ENCODE data around the gene MEGF6. TPM values are rescaled to one million over a fixed set of nuclear protein-coding genes. Genes with fewer than 3 reads are reported as not detected.

MEGF6 gene
- total and polyA plus RNA-seq, 9 of the 15 experiments (the other 6 are each of a cell fraction or from before 2014, with no cell fraction given), result 0.03 to 1.7 (median 0.24) TPM; not detected in 3

DNA sequence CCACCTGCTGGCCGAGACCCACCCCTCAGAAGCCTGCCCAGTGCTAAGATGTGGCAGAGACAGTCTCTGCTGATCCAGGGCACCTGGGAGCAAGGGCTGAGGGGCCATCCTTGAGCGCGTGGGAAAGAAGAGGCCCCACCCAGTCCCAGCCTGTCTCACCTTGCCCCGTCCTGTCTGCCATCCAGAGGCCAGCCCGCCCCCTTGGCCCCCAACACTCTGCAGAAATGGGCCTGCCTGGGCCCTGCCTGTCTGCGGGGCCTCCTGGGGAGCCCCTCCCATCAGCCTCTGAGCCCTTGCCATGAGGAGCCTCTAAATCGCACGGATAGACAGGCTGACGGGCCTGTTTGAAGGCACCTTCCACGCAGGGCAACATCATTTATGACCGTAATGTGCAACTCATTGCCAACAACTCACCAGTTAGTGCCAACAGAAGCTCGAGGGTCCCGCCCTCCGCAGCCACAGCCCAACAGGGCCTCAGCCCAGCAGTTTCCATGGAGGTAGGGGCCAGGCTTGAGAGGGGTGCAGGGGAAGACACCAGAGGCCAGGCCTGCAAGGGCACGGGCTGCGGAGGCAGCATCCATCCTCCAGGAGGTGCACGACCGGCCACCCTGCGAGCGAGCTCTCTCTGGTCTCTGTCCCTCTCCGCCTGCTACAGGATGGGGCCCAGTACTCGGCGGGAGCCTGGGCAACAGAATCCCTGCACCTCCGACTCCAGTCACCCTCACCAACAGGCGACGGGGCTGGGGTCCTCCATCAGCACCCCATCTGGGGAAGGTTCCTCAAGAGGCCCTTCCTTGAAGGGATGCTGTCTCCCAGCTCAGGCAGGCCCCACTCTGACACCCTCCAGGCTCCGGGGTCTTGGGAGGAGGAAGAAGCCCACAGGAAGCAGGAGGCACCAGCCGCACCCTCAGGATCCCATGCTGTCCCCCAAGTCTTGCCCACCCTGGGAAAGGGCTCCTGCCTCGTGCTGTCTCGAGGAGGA lies 78.0 kb downstream of the MEGF6 start (continued):
- TF ChIP-seq MAFF (IDR thresholded peaks at IDR 0.05; ENCODE audit: low read length) (no peak), ZNF274 (IDR thresholded peaks at IDR 0.05; ENCODE audit: borderline replicate concordance, low read depth, low read length) (no peak), GABPA (tag; conservative IDR thresholded peaks at IDR 0.05; ENCODE audit: low read depth) (no peak), C11orf30 (IDR thresholded peaks at IDR 0.05; ENCODE audit: low read depth) (no peak), PPARD (CRISPR knock-in tag; IDR thresholded peaks at IDR 0.05) (no peak), SMARCE1 (IDR thresholded peaks at IDR 0.05) (no peak), ADNP (tag; IDR thresholded peaks at IDR 0.05) (no peak), CREM (IDR thresholded peaks at IDR 0.05; ENCODE audit: low read depth) (0 out of 2 replicates have a peak, but pooled peaks have one; percentile 6), RNF2 (IDR thresholded peaks at IDR 0.05) (no peak), BHLHE40 (IDR thresholded peaks at IDR 0.05; ENCODE audit: low read length) (0 out of 2 replicates have a peak, but pooled peaks have one; percentile 5)
- TF ChIP-seq, protein P1, sequence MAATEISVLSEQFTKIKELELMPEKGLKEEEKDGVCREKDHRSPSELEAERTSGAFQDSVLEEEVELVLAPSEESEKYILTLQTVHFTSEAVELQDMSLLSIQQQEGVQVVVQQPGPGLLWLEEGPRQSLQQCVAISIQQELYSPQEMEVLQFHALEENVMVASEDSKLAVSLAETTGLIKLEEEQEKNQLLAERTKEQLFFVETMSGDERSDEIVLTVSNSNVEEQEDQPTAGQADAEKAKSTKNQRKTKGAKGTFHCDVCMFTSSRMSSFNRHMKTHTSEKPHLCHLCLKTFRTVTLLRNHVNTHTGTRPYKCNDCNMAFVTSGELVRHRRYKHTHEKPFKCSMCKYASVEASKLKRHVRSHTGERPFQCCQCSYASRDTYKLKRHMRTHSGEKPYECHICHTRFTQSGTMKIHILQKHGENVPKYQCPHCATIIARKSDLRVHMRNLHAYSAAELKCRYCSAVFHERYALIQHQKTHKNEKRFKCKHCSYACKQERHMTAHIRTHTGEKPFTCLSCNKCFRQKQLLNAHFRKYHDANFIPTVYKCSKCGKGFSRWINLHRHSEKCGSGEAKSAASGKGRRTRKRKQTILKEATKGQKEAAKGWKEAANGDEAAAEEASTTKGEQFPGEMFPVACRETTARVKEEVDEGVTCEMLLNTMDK (IDR thresholded peaks at IDR 0.05; ENCODE audit: borderline replicate concordance, insufficient read depth, low read depth, low read length, poor library complexity, severe bottlenecking), result peak; percentile 21
- TF ChIP-seq, protein P2, sequence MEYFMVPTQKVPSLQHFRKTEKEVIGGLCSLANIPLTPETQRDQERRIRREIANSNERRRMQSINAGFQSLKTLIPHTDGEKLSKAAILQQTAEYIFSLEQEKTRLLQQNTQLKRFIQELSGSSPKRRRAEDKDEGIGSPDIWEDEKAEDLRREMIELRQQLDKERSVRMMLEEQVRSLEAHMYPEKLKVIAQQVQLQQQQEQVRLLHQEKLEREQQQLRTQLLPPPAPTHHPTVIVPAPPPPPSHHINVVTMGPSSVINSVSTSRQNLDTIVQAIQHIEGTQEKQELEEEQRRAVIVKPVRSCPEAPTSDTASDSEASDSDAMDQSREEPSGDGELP (CRISPR knock-in tag; IDR thresholded peaks at IDR 0.05; ENCODE audit: borderline replicate concordance), result no peak

Data from K562 (cell line).